Body of pancreas (tissue), 4 donors: Measurements from ENCODE around the gene ITPKC.

Source experiments
- CTCF ChIP-seq, 7 experiments: fragments of 450-650 bp in 4 of 7; fragments of 200-600 bp in 3 of 7; sonication (generic) in 3 of 7; IDR thresholded peaks; one replicate each; pipeline ENCODE4 v1.5.1; 2016 to 2019; ENCODE audit warnings: antibody characterized with exemption in 7 of 7
- POLR2A ChIP-seq, 3 donors: fragments of 450-650 bp; IDR thresholded peaks; one replicate each; pipeline ENCODE4 v1.6.1; 2016; ENCODE audit warnings: antibody characterized with exemption in 3 of 3, mild to moderate bottlenecking in 2 of 3

- TF ChIP-seq POLR2A (IDR thresholded peaks at IDR 0.05) (no peak), CTCF (IDR thresholded peaks at IDR 0.05) (no peak)
Observed at GRCh38 chr19:40682431-40682964, 34.4 kb upstream of the ITPKC start.
